GM12891 (cell line): Measurements from ENCODE around the gene NUDT12.

Experiments used
- DNase-seq: peaks from one replicate; pipeline ENCODE4 v3.0.0; 2011; ENCODE audit warnings: low spot score; ENCODE audit not compliant: insufficient read length
- FAIRE-seq: peaks from 2 replicates; lab custom pipeline; 2011; peaks lifted over from hg19 to GRCh38; lab: Jason Lieb, UNC
- PAX5 ChIP-seq: IDR thresholded peaks from 2 replicates; pipeline ENCODE4 v1.6.1; 2011; ENCODE audit warnings: low read length, moderate library complexity, mild to moderate bottlenecking; ENCODE audit not compliant: insufficient read depth, severe bottlenecking
- POLR2A ChIP-seq: IDR thresholded peaks from 2 replicates; pipeline ENCODE4 v1.6.1; 2011; ENCODE audit warnings: low read depth, low read length, control low read depth
- POLR2AphosphoS5 ChIP-seq: IDR thresholded peaks from 2 replicates; pipeline ENCODE4 v1.6.1; 2011; ENCODE audit warnings: low read depth, low read length, control low read depth
- POU2F2 ChIP-seq: IDR thresholded peaks from 2 replicates; pipeline ENCODE4 v1.6.1; 2011; ENCODE audit warnings: low read depth, mild to moderate bottlenecking, control low read depth, low read length, moderate library complexity
- SPI1 ChIP-seq: IDR thresholded peaks from 2 replicates; pipeline ENCODE4 v1.6.1; 2011; ENCODE audit warnings: low read depth, low read length, control low read depth
- TAF1 ChIP-seq: IDR thresholded peaks from 2 replicates; pipeline ENCODE4 v1.6.1; 2011; ENCODE audit warnings: low read depth, low read length, control low read depth

Gene NUDT12

GRCh38 chr5:103519550-103519949 is 43.0 kb downstream of the NUDT12 start:
- DNase-seq (no peak), FAIRE-seq (no peak)
- TF ChIP-seq PAX5 (no peak), SPI1 (no peak), POLR2AphosphoS5 (no peak), POLR2A (no peak), POU2F2 (no peak), TAF1 (no peak)

DNA sequence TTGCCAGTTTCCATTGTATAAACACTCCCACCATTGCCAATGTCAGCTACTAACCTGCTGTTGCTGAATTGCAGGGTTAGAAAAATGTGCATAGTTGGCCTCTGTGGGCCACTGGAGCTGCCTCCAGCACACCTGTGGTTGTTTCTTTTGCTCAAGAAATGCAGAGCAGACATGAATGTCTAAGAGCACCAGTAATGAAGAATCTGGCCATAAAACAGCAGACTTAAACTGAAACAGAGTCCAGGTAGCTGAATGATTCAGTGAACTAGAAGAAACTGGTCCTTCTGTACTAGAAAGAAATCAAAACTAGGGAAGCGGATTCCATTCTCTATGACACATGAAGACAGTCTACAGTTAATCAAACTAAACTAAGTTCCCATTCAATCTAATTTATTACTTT is 48.2 kb downstream of the NUDT12 start:
- FAIRE-seq (no peak), DNase-seq (no peak)
- no peak for TF ChIP-seq POLR2AphosphoS5
- no peak for TF ChIP-seq TAF1
- TF ChIP-seq PAX5 = no peak
- no peak for TF ChIP-seq POLR2A
- no peak for TF ChIP-seq SPI1
- no peak for TF ChIP-seq POU2F2

DNA sequence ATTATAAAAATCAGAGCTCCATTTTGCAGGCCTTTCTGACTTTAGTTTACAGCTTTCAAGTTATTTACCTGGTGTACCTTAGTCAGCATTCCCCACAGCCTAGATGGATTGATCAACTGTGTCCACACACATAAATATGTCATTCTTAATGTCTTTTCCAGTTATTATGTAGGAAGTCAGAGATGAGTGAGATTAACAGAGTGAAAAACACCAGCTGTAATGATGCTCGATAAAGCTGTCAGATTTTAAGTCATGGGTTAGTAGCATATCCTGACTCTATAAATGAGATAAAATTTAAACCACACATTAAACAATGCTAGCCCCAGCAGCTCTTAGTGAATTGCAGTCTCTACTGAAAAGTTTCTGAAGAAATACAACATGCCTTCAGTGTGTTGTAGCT is 48.9 kb downstream of the NUDT12 start:
- no peak for FAIRE-seq
- DNase-seq = no peak
- TF ChIP-seq SPI1 (no peak), POU2F2 (no peak), POLR2AphosphoS5 (no peak), PAX5 (no peak), POLR2A (no peak), TAF1 (no peak)

DNA sequence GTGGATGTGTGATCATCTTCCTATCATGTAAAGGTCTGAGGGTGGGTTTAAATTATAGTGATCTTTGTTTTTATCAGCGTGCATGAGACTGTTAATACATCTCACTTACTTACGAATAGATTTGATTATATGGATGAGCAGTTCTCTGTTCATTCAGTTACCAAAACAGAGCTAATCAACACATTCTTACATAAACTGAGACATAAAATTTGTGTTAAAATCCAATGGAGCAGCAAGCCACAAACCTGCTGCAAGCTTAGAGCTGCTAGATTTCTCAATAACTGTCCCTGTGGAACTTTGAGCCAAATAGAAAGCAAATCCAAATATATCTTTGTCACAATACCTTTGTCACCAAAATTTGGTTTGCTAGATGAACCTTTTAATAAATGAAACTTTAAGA is 50.1 kb downstream of the NUDT12 start:
- no peak for FAIRE-seq

GRCh38 chr5:103511554-103511885 is 51.1 kb downstream of the NUDT12 start:
- DNase-seq = no peak
- FAIRE-seq = no peak
- no peak for TF ChIP-seq POLR2AphosphoS5
- TF ChIP-seq PAX5 = no peak
- no peak for TF ChIP-seq POU2F2
- TF ChIP-seq SPI1 = no peak
- TF ChIP-seq TAF1 = no peak
- no peak for TF ChIP-seq POLR2A

More for the DNA sequence above, 50.1 kb downstream of the NUDT12 start:
- TF ChIP-seq PAX5 (no peak), TAF1 (no peak), SPI1 (no peak), POLR2AphosphoS5 (no peak), POLR2A (no peak), POU2F2 (no peak)
- DNase-seq = no peak

DNA sequence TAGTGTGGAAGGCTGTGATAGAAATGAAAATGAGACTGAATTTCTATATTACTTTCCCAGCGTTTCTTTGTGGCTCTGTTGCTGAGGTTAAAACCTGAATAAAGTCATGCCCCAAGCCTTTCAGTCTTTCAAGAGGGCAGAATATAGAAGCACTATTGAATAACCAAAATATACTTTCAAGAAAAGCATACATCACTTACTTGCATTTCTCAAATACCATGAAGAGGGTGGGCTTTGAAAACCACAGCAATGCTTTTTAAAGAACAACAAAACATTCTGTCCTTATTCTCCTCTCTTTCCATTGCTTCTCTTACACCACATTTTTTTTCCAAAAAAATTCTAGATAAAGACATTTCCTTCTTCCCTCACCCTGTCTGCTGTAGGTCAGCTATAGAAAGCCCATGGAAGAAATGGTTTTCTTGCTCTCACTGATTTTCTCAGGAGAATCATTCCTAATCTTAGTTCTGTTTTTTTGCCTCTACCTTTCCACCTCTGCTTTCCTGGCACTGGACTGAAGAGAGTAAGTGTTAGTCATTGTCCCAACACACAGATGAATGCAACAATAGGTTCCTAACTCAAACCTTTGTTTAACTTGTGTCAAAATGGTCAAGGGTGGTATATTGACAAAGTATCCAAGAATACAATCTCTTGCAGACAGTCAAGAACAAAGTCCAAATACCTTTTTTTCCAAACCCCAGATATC is 51.6 kb downstream of the NUDT12 start:
- DNase-seq (no peak), FAIRE-seq (no peak)
- TF ChIP-seq TAF1 (no peak), POU2F2 (no peak), PAX5 (no peak)

DNA sequence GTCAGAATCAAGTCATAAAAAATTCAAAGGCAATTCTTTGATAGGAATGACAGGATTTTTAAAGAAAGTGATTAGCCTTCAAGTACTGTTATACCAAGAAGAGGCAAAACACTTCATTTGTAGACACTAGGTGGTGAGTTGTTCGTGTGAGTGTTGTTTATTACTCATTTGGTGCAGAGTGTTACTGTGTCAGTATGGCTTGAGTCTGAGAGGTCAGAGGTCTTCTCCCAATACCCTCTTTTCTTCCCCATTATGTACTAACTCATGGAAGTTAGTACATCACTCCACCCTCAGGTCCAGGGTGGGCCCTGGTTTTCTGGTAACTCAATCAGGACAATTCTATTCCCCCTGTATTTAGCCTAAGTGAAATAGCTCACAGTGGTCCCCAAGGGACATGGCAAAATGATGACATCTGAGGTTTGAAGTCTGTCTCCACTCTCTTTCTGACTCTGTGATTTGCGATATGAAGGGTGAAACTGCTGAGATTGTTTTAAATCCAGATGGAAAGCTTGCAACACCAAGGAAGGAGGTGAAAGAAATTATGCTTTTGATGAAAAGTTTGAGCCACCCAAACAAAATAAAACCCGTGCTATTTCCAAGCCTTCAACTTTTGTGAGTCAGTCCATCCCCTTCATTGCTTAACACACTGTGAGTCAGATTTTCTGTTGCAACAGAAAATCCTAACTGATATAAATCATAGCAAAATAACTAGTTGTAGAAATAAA is 56.8 kb downstream of the NUDT12 start:
- DNase-seq (no peak), FAIRE-seq (no peak)
- TF ChIP-seq POLR2AphosphoS5 = no peak
- TF ChIP-seq POU2F2 = no peak
- no peak for TF ChIP-seq PAX5
- no peak for TF ChIP-seq SPI1
- no peak for TF ChIP-seq POLR2A
- no peak for TF ChIP-seq TAF1

- no peak for FAIRE-seq
- TF ChIP-seq TAF1 = no peak
- TF ChIP-seq PAX5 = no peak
- TF ChIP-seq SPI1 = no peak
- TF ChIP-seq POLR2A = no peak
- no peak for TF ChIP-seq POU2F2
- no peak for TF ChIP-seq POLR2AphosphoS5
- no peak for DNase-seq
Observed at GRCh38 chr5:103503066-103503465, 59.5 kb downstream of the NUDT12 start.

GRCh38 chr5:103502662-103503061 is 59.9 kb downstream of the NUDT12 start:
- DNase-seq (no peak), FAIRE-seq (no peak)
- TF ChIP-seq PAX5 = no peak
- TF ChIP-seq POLR2AphosphoS5 = no peak
- TF ChIP-seq POU2F2 = no peak
- no peak for TF ChIP-seq SPI1
